D721Med (cell line): ENCODE results near the gene VWA3B.
A peak's percentile ranks its signal among the peaks of the same experiment; 100 is the strongest.

Experiments used
- DNase-seq: peaks from one replicate; pipeline ENCODE4 v3.0.0; 2011; ENCODE audit warnings: low spot score; ENCODE audit not compliant: insufficient read length
- FAIRE-seq: peaks from 2 replicates; lab custom pipeline; 2011; peaks lifted over from hg19 to GRCh38; lab: Jason Lieb, UNC
- CTCF ChIP-seq: IDR thresholded peaks from 2 replicates; pipeline ENCODE4 v1.5.1; 2012; ENCODE audit warnings: mild to moderate bottlenecking, control low read depth; ENCODE audit not compliant: insufficient read depth; ENCODE audit errors: missing control alignments

Gene VWA3B

GRCh38 chr2:98188351-98189046 lies 101.5 kb downstream of the VWA3B start:
- TF ChIP-seq CTCF = peak; percentile 8
- no peak for DNase-seq
- no peak for FAIRE-seq

DNA sequence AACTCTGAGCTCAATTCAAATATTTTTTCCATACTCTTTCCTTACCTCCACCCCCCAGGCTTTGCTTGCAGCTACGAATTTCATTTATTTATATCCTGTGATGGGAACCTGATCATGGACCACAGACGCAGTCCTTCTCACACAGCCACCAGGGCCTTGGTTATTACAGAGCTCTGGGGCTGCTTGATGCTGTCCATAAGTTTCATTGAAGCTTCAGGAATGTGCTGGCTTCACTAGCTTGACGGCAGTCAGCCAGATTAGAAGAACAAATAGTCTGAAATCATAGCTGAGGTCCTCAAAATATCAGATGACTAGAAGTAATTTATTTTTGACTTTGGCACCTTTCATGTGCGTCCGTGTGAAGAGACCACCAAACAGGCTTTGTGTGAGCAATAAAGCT lies 104.9 kb downstream of the VWA3B start:
- FAIRE-seq = no peak
- no peak for DNase-seq
- no peak for TF ChIP-seq CTCF

DNA sequence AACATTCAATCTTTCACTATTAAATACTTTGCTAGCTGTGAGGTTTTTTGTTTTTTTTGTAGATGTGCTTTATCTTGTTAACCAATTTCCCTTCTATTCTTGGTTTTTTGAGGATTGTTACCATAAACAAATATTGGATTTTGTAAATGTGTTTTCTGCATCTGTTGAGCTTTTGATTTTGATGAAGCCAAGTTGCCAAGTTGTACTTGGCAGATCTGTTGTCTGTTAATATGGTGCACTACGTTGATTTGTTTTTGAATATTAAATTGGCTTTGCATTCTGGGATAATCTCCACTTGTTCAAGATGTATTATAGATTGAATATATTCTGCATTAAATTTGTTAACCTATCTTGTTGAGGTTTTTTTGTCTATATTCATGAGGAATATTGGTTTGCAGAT lies 114.6 kb downstream of the VWA3B start:
- TF ChIP-seq CTCF = no peak
- FAIRE-seq (no peak), DNase-seq (no peak)

GRCh38 chr2:98205889-98206288 lies 118.9 kb downstream of the VWA3B start:
- DNase-seq = no peak
- FAIRE-seq = no peak
- TF ChIP-seq CTCF = no peak

GRCh38 chr2:98212092-98213000 lies 125.4 kb downstream of the VWA3B start:
- DNase-seq = no peak
- FAIRE-seq = no peak
- no peak for TF ChIP-seq CTCF

- no peak for TF ChIP-seq CTCF
Observed at GRCh38 chr2:98216616-98217015, 129.6 kb downstream of the VWA3B start.

More at GRCh38 chr2:98216616-98217015, 129.6 kb downstream of the VWA3B start:
- no peak for FAIRE-seq
- no peak for DNase-seq
